ENCODE measurements around the gene DZIP3. TPM values are rescaled to one million over a fixed set of nuclear protein-coding genes. Genes with fewer than 3 reads are reported as not detected.

DZIP3 gene
- total and polyA plus RNA-seq, 10 of the 15 experiments (the other 5 are each of a cell fraction or from before 2014, with no cell fraction given) = 4.3 to 15.6 (median 9.2) TPM

DNA sequence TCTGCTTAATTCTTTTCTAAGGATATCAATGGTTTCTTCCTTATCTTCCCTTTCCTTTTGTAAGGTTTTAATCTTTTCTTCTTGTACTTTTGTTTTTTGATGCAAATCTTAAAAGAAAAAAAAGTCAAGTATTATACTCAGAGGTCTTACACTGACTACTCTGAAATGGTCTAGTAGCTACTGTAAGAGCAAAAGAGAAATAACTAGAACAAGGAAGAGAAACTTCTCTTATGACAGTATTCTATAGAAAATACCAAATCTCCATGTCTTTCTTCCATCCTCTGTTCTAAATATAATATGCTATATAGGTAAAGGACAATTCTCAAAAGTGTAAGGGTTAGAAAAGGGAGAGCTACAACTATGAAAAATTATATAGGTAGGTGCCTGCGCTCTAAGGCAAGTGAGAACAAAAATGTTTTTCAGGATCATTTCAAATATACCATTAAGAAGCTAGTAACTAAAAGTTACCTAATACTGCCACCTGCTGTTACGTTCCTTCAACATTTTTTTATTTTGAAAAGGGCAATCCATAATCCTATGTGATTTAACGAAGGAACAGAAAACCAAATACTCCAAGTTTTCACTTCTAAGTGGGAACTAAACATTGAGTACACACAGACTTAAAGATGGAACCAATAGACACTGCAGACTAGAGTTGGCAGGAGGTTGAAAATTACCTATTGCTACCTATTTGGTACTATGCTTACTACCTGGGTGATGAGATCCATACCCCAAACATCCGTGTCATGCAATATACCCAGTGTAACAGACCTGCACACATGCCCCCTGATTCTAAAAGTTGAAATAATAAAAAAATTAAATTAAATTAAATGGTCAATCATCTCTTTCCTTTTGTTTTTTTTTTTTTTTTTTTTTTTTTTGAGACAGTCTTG, 37.0 kb upstream of the DZIP3 start:
- intact Hi-C loops (cut with micrococcal nuclease; ENCODE audit: unreplicated experiment) = loop anchor here (1.0 kb wide), 1 partner anchor 63 kb away; no protein-coding TSS in a partner anchor
- Histone ChIP-seq H3K9ac (ENCODE audit: control insufficient read depth, insufficient read depth, low read length) (no peak overlapping the region), H3K9me3 (replicated peaks; ENCODE audit: control insufficient read depth, insufficient read depth, low read length) (no peaks in the 10 kb centered on the region), H3K36me3 (ENCODE audit: control insufficient read depth in 2 of 2, insufficient read depth in 2 of 2, low read length in 1 of 2) (peaks cover 0 to 17% of the 10 kb centered on the region in 2 experiments; a peak in 3 of 4 replicates), H2AFZ (ENCODE audit: control insufficient read depth, low read depth, low read length) (no peak overlapping the region), H3K4me2 (ENCODE audit: control insufficient read depth, insufficient read depth) (no peak overlapping the region), H3K4me3 (no peak overlapping the region), H3K79me2 (ENCODE audit: control insufficient read depth, insufficient read depth, low read length) (no peaks in the 10 kb centered on the region), H3K27ac (ENCODE audit: control insufficient read depth, insufficient read depth) (no peak overlapping the region), H4K20me1 (ENCODE audit: control insufficient read depth, insufficient read depth) (no peaks in the 10 kb centered on the region), H3K4me1 (ENCODE audit: control insufficient read depth, insufficient read depth, low read length) (no peaks in the 10 kb centered on the region), H3K27me3 (replicated peaks in 1 of 2; ENCODE audit: control insufficient read depth in 2 of 2, insufficient read depth in 2 of 2, low read length in 1 of 2) (no peaks in the 10 kb centered on the region)
- ATAC-seq (peak; percentile 71), FAIRE-seq (peak; percentile 56), DNase-seq (ENCODE audit: low read depth, low spot score) (no peak)
- BruUV-seq (replicated peaks) = no TSS peak
- 58% methylated on average over 4 of the region's 4 CpGs for WGBS (ENCODE audit: insufficient coverage, insufficient replicate concordance, low lambda C conversion rate, missing lambda C conversion rate)
- in situ Hi-C loops (cut with MboI) = loop anchor here (10.0 kb wide), 1 partner anchor 58 kb away; no protein-coding TSS in a partner anchor
- POLR2A ChIA-PET = interaction anchor here (0.6 to 0.8 kb wide), 2 partner anchors 27 to 55 kb away, joined by 3 to 4 read pairs; no protein-coding TSS in a partner anchor
- RAD21 ChIA-PET (ENCODE audit: unreplicated experiment) = interaction anchor here (0.6 to 4.0 kb wide), 13 partner anchors 9 to 1316 kb away, joined by 3 to 50 read pairs (median 6); no protein-coding TSS in a partner anchor
- CTCF ChIA-PET = interaction anchor here (0.6 to 7.1 kb wide), 36 partner anchors 7 to 892 kb away, joined by 3 to 113 read pairs (median 5); partner anchors contain the start of genes CIP2A and DZIP3
- SMC1A ChIA-PET (ENCODE audit: uncharacterized antibody, unreplicated experiment) = interaction anchor here (0.6 to 5.6 kb wide), 21 partner anchors 9 to 147 kb away, joined by 3 to 98 read pairs (median 5); partner anchors contain the start of genes CIP2A, DZIP3 and MYH15
- no peak for TF ChIP-seq NR2F1 (conservative IDR thresholded peaks at IDR 0.05)
- TF ChIP-seq ZBTB4 (CRISPR knock-in tag; IDR thresholded peaks at IDR 0.05) = no peak
- no peak for TF ChIP-seq STAT3 (IDR thresholded peaks at IDR 0.05; ENCODE audit: low read depth, low read length)
- no peak for TF ChIP-seq MEF2B (IDR thresholded peaks at IDR 0.05; ENCODE audit: partially characterized antibody, poor library complexity, severe bottlenecking)
- no peak for TF ChIP-seq CEBPB (IDR thresholded peaks at IDR 0.05; ENCODE audit: borderline replicate concordance in 1 of 2, low read depth in 2 of 2, low read length in 2 of 2)
- TF ChIP-seq, protein P1, sequence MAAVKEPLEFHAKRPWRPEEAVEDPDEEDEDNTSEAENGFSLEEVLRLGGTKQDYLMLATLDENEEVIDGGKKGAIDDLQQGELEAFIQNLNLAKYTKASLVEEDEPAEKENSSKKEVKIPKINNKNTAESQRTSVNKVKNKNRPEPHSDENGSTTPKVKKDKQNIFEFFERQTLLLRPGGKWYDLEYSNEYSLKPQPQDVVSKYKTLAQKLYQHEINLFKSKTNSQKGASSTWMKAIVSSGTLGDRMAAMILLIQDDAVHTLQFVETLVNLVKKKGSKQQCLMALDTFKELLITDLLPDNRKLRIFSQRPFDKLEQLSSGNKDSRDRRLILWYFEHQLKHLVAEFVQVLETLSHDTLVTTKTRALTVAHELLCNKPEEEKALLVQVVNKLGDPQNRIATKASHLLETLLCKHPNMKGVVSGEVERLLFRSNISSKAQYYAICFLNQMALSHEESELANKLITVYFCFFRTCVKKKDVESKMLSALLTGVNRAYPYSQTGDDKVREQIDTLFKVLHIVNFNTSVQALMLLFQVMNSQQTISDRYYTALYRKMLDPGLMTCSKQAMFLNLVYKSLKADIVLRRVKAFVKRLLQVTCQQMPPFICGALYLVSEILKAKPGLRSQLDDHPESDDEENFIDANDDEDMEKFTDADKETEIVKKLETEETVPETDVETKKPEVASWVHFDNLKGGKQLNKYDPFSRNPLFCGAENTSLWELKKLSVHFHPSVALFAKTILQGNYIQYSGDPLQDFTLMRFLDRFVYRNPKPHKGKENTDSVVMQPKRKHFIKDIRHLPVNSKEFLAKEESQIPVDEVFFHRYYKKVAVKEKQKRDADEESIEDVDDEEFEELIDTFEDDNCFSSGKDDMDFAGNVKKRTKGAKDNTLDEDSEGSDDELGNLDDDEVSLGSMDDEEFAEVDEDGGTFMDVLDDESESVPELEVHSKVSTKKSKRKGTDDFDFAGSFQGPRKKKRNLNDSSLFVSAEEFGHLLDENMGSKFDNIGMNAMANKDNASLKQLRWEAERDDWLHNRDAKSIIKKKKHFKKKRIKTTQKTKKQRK (IDR thresholded peaks at IDR 0.05; ENCODE audit: low read depth, low read length) = no peak
- no peak for TF ChIP-seq RBBP5 (conservative IDR thresholded peaks at IDR 0.05)
- TF ChIP-seq ATF7 (IDR thresholded peaks at IDR 0.05; ENCODE audit: low read depth) = no peak
- TF ChIP-seq CHD2 (IDR thresholded peaks at IDR 0.05; ENCODE audit: borderline replicate concordance, low read depth, low read length) = no peak
- TF ChIP-seq ATF2 (IDR thresholded peaks at IDR 0.05; ENCODE audit: low read length) = no peak
- peak; percentile 63 for TF ChIP-seq RAD21 (IDR thresholded peaks at IDR 0.05; ENCODE audit: insufficient read depth, low read depth, low read length)
